ENCODE data around the gene SLC12A2.

Gene SLC12A2

GRCh38 chr5:128174951-128175350 lies 91.4 kb downstream of the SLC12A2 start:
- no peak for DNase-seq

- DNase-seq = no peak
These were observed 108.8 kb downstream of the SLC12A2 start for GRCh38 chr5:128192368-128192767.

DNA sequence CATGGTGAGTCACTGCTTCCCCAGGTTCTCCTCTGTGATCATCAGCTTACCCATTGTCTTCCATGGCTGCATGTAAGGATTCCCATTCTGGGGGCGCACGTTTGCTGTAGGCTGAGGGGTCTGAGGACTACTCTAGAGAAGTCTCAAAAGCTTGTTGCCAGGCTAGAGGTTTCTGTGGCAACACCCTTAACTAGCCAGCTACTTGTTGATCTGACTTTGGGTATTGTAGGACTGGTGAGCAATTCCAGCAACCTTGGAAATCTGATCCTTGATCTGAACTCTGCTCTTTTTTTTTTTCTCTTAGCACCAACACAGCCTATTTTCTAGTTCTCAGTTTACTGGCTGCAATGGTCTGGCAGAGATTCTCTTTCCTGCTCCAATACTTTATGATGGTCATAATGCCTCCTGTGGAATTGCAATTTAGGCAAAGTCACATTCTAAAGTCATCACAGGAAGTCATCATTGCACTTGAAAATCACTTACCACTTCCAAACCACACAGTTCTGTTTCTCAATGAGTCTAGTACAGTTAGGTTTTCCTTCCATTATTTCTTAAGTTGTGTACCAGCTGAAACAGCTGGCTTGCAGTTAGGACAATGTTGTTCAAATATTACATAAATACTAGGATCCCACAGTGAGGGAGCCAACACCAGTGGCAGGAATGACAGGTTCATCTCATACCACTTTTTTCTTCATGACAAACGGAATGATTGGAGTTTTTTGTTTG lies 110.3 kb downstream of the SLC12A2 start:
- DNase-seq = no peak

GRCh38 chr5:128195316-128195715 lies 111.8 kb downstream of the SLC12A2 start:
- no peak for DNase-seq

DNA sequence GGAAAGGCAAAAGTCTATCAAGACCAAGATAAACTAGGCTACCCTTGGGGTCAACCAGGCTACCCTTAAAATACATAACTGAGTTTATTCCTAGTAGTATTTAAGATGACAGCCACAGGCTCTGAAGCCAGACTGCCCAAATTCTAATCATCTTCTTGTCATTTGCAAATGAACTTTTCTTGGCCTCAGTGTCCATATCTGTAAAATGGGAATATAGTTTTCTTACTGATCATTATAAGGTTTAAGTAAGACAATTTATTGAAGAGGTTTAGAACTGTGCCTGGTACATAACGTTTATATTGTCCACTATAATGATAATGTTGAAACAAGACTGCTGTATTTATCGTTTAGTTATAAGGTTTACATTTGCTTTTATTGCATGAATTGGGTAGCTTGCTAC lies 112.5 kb downstream of the SLC12A2 start:
- no peak for DNase-seq

GRCh38 chr5:128196791-128197190 lies 113.2 kb downstream of the SLC12A2 start:
- DNase-seq = peak; percentile 12 to 44

- DNase-seq = peak in 1 of 2 donors; percentile 56
These were observed 114.4 kb downstream of the SLC12A2 start for GRCh38 chr5:128197896-128198522.

GRCh38 chr5:128199104-128199503 lies 115.5 kb downstream of the SLC12A2 start:
- DNase-seq = no peak

DNA sequence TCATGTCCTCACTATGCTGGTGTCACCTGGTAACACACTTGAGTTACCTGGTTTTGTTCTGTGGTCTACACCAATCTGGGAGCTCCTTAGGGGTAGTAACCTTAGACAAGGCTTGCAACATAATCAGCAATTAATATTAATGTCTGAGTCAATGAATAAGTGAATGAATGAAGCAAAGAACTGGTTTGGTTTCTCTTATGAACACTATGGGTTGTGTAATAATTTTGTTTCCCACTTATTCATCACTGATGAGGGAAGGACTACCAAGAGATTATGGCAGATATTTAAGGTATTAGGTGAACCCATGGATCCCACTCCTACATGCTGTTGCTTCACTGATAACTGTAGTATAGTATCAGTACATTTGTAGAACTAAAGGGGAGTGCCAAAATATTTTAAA lies 116.0 kb downstream of the SLC12A2 start:
- DNase-seq = no peak

GRCh38 chr5:128201065-128201926 lies 117.7 kb downstream of the SLC12A2 start:
- peak; percentile 67 to 83 for DNase-seq

- DNase-seq = no peak
These were observed 118.8 kb downstream of the SLC12A2 start for GRCh38 chr5:128202320-128202719.

DNA sequence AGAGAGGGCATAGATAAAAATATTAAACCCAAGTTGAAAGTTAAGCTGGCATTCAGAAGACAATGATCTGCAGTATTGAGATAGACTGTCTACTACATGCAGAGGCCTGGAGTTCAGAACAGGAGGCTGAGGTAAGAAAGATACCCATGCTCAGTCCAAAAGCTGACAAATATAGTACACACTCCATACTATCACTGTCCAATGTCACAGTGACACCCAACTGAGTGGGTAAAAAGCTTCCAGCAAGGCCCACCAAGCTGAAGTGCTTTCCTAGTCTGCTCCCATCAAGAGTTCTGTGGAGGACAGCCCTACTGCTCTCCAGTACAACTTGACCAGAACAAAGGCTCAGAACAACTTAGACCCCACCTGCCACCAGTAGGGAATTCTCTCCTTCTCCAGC lies 124.9 kb downstream of the SLC12A2 start:
- no peak for DNase-seq

DNA sequence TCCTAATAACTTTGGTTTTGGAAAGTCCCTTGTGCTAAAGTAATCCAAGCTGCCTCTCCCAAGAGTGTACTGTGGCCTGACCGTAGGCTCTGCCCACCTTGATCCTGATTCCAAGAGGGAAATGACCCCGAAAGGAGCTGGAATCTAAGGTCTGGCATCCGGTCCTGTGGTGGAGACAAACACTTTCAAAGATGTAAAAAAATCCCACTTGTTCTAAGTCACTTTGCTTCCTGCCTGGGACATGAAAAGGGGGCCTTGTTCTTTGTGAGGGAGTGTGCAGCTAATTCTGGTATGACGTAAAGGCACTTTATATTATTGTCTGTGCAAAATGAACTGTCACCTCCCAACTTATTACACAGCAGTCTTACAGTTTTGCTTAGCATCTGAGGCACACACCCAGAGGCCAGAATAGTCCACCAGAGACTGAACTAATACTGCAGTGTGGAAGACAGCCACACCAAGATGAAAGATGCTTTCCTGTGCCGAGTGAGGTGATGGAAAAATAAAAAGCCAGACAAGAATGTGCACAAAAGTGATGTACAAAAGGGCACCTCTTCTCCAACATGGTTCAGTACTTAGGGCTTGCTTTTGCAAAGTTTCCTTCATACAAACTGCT lies 128.7 kb downstream of the SLC12A2 start:
- no peak for DNase-seq

DNA sequence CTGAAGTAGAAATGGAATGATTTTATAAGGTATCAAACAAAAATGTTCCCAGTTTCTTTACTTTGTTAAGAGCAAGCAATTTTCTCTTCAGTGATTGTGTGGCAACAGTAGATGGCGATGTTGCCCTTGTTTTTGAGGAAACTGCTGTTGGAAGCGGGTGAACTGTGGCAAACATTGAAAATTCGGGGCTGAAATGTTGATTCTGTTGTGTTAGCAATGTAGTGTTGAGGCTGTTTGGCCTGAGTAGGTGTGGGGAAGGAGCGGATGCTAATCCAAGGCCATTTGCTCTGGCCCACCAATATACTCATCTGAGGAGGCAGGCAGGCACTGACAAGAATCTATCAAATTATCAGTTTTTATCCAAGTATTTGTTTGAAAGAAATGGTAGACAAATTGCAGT lies 129.8 kb downstream of the SLC12A2 start:
- peak; percentile 6 to 44 for DNase-seq

DNA sequence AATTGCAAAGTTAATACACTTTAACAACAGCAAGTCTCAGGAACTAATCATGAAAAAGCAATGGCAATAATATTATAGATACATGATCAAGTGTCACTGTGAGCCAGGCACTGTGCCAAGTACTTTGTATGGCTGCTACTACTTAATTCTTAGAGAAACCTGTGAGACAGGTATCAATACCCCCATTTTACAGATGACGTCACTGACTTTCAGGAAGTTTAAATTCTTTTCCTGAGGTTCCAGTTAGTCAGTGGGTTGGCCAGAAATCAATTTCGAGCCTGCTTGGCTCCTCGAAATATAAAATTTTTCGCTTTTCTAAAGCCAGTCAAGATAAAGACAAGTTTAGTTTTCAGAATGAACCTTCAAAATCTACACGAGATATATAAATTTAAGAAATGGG lies 130.3 kb downstream of the SLC12A2 start:
- DNase-seq = no peak

DNA sequence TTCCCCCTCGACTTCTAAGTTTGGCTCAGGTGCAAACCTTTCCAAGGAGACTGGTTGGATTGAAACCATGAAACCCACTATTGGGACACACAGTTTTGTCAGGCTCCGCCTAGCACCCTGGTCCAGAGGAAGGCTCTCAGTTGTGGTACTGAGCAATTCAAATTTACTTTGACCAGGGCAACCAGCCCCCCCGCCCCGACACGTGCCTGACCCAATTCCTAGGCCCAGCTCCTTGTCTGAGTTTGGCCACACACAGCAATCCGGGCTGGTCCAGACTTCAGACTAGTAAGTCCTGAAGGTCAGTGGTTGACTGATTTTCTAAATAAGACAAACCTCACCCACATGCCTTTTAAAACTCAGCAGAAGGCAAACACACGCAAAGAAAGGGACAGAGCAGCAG lies 132.7 kb downstream of the SLC12A2 start:
- DNase-seq = no peak

DNA sequence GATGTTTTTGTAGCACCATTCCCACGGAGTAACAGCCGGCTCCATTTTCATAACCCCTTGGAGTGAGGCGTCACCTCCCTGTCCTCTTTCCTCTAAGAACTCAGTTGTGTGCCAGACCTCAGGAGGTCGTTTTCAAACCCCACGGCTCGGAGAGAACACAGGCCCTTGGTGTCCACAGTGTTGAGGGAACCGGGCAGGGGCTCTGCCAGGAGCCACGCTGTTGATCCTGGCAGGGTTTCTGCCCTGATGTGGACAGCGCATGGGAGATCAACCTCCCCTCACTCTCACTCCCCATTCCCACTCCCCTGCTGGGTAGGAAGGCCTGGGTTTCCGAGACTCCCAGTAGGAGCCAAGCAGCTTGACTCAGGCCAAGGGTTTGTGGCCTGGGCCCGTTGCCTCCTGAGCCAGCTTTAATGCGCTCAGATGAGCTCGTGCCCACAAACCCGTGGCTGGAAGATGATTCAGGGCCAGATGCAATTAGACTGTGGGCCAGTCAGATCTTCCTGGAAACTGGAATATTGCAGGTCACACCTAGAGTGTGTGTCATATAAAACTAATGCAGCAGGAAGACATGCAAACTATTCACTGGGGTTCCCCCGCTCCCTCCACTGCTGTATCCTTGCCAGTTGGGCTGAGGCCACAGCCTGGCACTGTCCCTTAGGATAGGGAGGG lies 133.4 kb downstream of the SLC12A2 start:
- no peak for DNase-seq

GRCh38 chr5:128220841-128221240 lies 137.3 kb downstream of the SLC12A2 start:
- no peak for DNase-seq

DNA sequence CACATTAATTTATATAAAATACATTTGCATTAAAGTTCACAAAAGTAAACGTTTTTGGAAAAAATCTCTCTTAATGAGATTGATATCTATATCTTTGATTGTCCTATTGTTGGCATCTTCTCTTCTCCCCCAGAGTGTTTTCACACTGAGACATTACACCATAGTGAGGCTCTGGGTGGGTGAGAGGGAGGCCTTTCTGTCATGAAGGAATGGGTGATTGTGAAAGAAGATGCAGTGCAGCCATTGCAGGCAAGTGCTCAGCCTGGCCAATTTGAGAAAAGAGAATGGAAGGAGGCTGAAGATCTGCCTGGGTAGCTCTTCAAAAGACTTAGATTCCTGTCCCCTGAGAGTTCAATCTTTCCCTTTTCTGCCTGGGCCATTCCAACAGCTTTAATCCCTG lies 140.8 kb downstream of the SLC12A2 start:
- DNase-seq = no peak

DNA sequence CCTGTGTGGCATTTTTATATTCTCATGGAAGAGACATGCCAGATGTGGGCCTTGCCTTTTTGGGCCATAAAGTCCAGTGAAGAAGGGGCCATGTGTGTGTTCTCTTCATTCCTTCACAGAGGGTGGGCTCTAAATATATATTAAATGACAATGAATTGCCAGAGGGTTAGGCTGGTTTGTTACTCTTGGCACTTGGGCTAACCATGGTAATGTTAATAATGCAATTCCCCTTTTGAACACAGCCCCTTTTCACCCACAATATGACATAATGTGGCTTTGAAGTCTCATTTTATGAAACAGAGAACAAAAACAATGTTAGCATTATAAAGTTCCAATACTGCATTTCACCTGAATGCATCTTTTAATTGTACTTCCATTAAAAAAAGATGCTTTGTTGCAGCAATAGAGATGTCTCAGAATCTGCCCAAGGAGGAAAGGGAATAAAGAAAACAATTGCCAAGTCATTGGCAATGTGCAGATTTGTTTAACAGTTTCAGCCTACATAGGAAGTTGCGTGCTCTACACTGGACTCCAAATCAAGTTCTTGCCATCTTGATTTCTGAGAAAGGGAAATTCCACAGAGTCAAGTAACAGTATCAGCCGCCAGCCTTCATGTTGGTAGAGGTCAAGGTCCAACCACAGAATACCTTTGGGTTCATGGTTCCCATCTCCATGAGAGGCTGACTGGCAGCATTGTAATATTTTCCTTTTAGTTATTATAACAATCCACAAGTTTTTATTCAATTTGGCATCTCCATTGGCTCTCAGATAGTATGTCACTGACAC lies 141.9 kb downstream of the SLC12A2 start:
- DNase-seq = no peak

DNA sequence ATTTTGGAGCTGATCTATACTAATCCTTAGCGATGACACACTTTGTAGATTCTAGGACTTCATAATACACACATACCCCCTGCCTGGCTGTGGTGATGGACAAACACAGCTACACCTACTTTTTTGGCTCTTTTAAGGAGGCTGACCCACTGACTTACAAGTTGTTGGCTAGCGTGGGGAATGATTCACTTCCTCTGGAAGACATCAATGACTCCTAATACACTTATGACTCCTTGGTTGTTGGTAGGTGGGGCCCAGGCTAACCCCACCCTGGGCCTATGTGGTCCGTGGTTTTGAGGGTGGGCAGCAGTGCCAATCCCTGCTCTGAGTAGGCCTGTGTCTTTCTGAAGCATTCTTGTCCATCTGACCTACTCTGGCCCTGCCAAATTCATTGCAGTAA lies 144.4 kb downstream of the SLC12A2 start:
- no peak for DNase-seq

DNA sequence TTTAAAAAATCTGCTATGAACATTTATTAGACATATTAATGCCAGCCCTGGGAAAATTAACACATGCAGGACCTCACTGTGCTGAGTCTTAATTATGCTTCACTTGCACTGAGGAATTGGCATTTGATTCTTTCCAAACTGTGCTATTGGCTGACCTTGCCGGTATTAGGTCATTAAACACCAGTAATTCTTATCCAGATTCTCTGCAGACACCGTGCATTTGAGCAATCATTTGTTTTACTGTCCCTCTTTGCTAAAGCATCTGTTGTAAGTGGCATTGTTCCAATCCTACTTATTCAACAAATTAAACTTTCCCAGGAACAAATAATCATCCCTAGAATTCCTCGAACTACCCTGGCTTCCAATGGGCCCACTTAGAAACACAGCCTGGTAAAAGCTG lies 145.0 kb downstream of the SLC12A2 start:
- DNase-seq = no peak

All from CD4-positive, alpha-beta T cell treated with Interferon alpha-2 for 1 hour (primary cell).